Activated naive CD4-positive, alpha-beta T cell (primary cell): Measurements from ENCODE around the gene OTUD3.

Source experiments
- DNase-seq, 4 experiments: peaks; one replicate each; lab custom pipeline; 2025; lab: John Stamatoyannopoulos, UW

OTUD3 gene

GRCh38 chr1:19955534-19956170 is 73.5 kb downstream of the OTUD3 start:
- DNase-seq, result no peak

GRCh38 chr1:19957779-19958178 is 75.6 kb downstream of the OTUD3 start:
- no peak for DNase-seq

GRCh38 chr1:19960591-19960990 is 78.4 kb downstream of the OTUD3 start:
- no peak for DNase-seq
